CD14-positive monocyte (primary cell): ENCODE results near the gene RASL11B. TPM values are rescaled to one million over a fixed set of nuclear protein-coding genes. Genes with fewer than 3 reads are reported as not detected.

Experiments used
- DNase-seq, 3 donors: peaks; one replicate each; pipeline ENCODE4 v3.0.0-alpha.2; 2011 to 2022
- H2AFZ ChIP-seq: 2 replicates; pipeline ENCODE4 v1.6.0; 2012; ENCODE audit warnings: mild to moderate bottlenecking, low read depth, low read length, inconsistent platforms; ENCODE audit not compliant: insufficient read depth, poor library complexity, severe bottlenecking
- H3K27ac ChIP-seq, 2 donors: 1 replicate in 1 of 2; 2 replicates in 1 of 2; pipeline ENCODE4 v1.5.1; 2012 to 2013; ENCODE audit warnings: low read length in 2 of 2, control low read depth in 1 of 2, inconsistent platforms in 1 of 2, low read depth in 1 of 2, mild to moderate bottlenecking in 1 of 2
- H3K27me3 ChIP-seq, 2 donors: one replicate each; pipeline versions ENCODE4 v1.6.0 to v1.6.1; 2011 to 2013; ENCODE audit warnings: low read length in 2 of 2; ENCODE audit not compliant: control insufficient read depth in 2 of 2, insufficient read depth in 2 of 2
- H3K36me3 ChIP-seq, 2 donors: replicated peaks in 1 of 2; 1 replicate in 1 of 2; 2 replicates in 1 of 2; pipeline versions ENCODE4 v1.5.1 to v1.6.1; 2012 to 2013; ENCODE audit warnings: low read length in 2 of 2, control low read depth in 1 of 2, inconsistent platforms in 1 of 2, mild to moderate bottlenecking in 1 of 2; ENCODE audit not compliant: insufficient read depth in 2 of 2, control insufficient read depth in 1 of 2
- H3K4me1 ChIP-seq, 2 donors: 1 replicate in 1 of 2; 2 replicates in 1 of 2; pipeline versions ENCODE4 v1.5.1 to v1.6.1; 2012 to 2013; ENCODE audit warnings: low read length in 2 of 2, control low read depth in 1 of 2, inconsistent platforms in 1 of 2, mild to moderate bottlenecking in 1 of 2, moderate library complexity in 1 of 2; ENCODE audit not compliant: insufficient read depth in 2 of 2, control insufficient read depth in 1 of 2
- H3K4me2 ChIP-seq: replicated peaks from 2 replicates; pipeline ENCODE3; 2012; ENCODE audit warnings: low read length, moderate library complexity, mild to moderate bottlenecking; ENCODE audit not compliant: poor library complexity, severe bottlenecking; ENCODE audit errors: extremely low read depth
- H3K4me3 ChIP-seq, 3 experiments: fragments of 200-600 bp in 1 of 3; sonication (generic) in 1 of 3; replicated peaks in 1 of 3; 1 replicate in 2 of 3; 2 replicates in 1 of 3; pipeline ENCODE4 v1.5.1; 2011 to 2013; ENCODE audit warnings: low read length in 3 of 3, mild to moderate bottlenecking in 3 of 3, control low read depth in 2 of 3, low read depth in 2 of 3, inconsistent platforms in 1 of 3, moderate library complexity in 1 of 3
- H3K79me2 ChIP-seq: 2 replicates; pipeline ENCODE4 v1.6.0; 2012; ENCODE audit warnings: mild to moderate bottlenecking, control low read depth, inconsistent platforms, low read length, moderate library complexity; ENCODE audit not compliant: insufficient read depth
- H3K9ac ChIP-seq: 2 replicates; pipeline ENCODE4 v1.6.0; 2017; ENCODE audit warnings: low read length, mild to moderate bottlenecking; ENCODE audit not compliant: insufficient read depth, poor library complexity, severe bottlenecking
- H3K9me3 ChIP-seq, 2 donors: replicated peaks in 1 of 2; 1 replicate in 1 of 2; 2 replicates in 1 of 2; pipeline versions ENCODE4 v1.5.1 to v1.6.1; 2012 to 2013; ENCODE audit warnings: low read length in 2 of 2, control low read depth in 1 of 2; ENCODE audit not compliant: control insufficient read depth in 1 of 2, insufficient read depth in 1 of 2
- H4K20me1 ChIP-seq: 2 replicates; pipeline ENCODE4 v1.6.0; 2012; ENCODE audit warnings: mild to moderate bottlenecking, low read length, control low read depth, moderate library complexity; ENCODE audit not compliant: insufficient read depth
- H3K27ac Mint-ChIP-seq, 7 donors: one replicate each; pipeline ENCODE4 v1.8.0; 2020; ENCODE audit warnings: mild to moderate bottlenecking in 7 of 7, mixed read lengths in 7 of 7, moderate library complexity in 6 of 7, inconsistent platforms in 2 of 7
- H3K27me3 Mint-ChIP-seq, 3 donors: one replicate each; pipeline ENCODE4 v1.8.0; 2021 to 2022; ENCODE audit warnings: low read depth in 3 of 3, mild to moderate bottlenecking in 3 of 3, mixed read lengths in 3 of 3, moderate library complexity in 3 of 3, inconsistent platforms in 1 of 3
- H3K36me3 Mint-ChIP-seq, 2 donors: one replicate each; pipeline ENCODE4 v1.8.0; 2020; ENCODE audit warnings: mixed read lengths in 2 of 2, inconsistent platforms in 1 of 2, mild to moderate bottlenecking in 1 of 2
- H3K4me1 Mint-ChIP-seq: one replicate; pipeline ENCODE4 v1.8.0; 2020; ENCODE audit warnings: mild to moderate bottlenecking, mixed read lengths
- H3K4me3 Mint-ChIP-seq, 2 donors: one replicate each; pipeline ENCODE4 v1.8.0; 2020; ENCODE audit warnings: mild to moderate bottlenecking in 2 of 2, mixed read lengths in 2 of 2, moderate library complexity in 1 of 2
- H3K9me3 Mint-ChIP-seq, 7 donors: one replicate each; pipeline ENCODE4 v1.8.0; 2020 to 2022; ENCODE audit warnings: mixed read lengths in 7 of 7, mild to moderate bottlenecking in 6 of 7, moderate library complexity in 6 of 7, inconsistent platforms in 2 of 7
- WGBS: methylation state at CpG from one replicate; pipeline ENCODE4 v1.1.5; 2013; ENCODE audit warnings: missing lambda C conversion rate; ENCODE audit not compliant: insufficient coverage; 5-methylcytosine and 5-hydroxymethylcytosine counted together
- intact Hi-C, 2 donors: fragments of 100-400 bp; cut with micrococcal nuclease; formaldehyde crosslinking; loops; one replicate each; pipeline versions ENCODE4 v1.15.0 to v1.15.1; 2023
- polyA plus RNA-seq, 3 donors: library from polyadenylated mRNA; depleted of rRNA in 1 of 3; unstranded in 2 of 3; stranded (reverse) in 1 of 3; fragments of 300-500 nt in 2 of 3; fragments of >200 nt in 1 of 3; fragmentation: Illumina TruSeq in 2 of 3; gene quantifications; 1 replicate in 2 of 3; 2 replicates in 1 of 3; pipeline ENCODE4 v1.2.3, GENCODE V29; 2012 to 2021
- TF ChIP-seq, protein P1 (sequence below): fragments of 200-600 bp; IDR thresholded peaks from one replicate; pipeline ENCODE4 v1.8.0; 2022; ENCODE audit warnings: antibody characterized with exemption, mild to moderate bottlenecking

Gene RASL11B
- polyA plus RNA-seq, 3 donors: not detected

GRCh38 chr4:52907510-52907909 lies 45.4 kb downstream of the RASL11B start:
- Histone ChIP-seq H3K27me3 (no peaks in the 10 kb centered on the region), H3K79me2 (no peaks in the 10 kb centered on the region), H3K4me1 (no peaks in the 10 kb centered on the region), H2AFZ (no peak overlapping the region), H3K27ac (no peak overlapping the region), H3K4me2 (no peak overlapping the region), H3K9me3 (no peaks in the 10 kb centered on the region), H3K9ac (no peak overlapping the region), H3K4me3 (no peak overlapping the region), H3K36me3 (no peaks in the 10 kb centered on the region), H4K20me1 (no peaks in the 10 kb centered on the region)
- intact Hi-C loops: no loop called here
- Mint-ChIP-seq H3K36me3 (peaks cover 8 to 14% of the 10 kb centered on the region in 2 donors), H3K27me3 (peaks cover 0 to 2% (median 0%) of the 10 kb centered on the region in 3 donors), H3K4me3 (no peak overlapping the region), H3K27ac (no peak overlapping the region), H3K9me3 (peaks cover 0 to 3% (median 1%) of the 10 kb centered on the region in 7 donors), H3K4me1 (no peaks in the 10 kb centered on the region)
- no peak for DNase-seq
- 100% methylated on average over 1 of the region's 2 CpGs for WGBS
- TF ChIP-seq, protein P1, sequence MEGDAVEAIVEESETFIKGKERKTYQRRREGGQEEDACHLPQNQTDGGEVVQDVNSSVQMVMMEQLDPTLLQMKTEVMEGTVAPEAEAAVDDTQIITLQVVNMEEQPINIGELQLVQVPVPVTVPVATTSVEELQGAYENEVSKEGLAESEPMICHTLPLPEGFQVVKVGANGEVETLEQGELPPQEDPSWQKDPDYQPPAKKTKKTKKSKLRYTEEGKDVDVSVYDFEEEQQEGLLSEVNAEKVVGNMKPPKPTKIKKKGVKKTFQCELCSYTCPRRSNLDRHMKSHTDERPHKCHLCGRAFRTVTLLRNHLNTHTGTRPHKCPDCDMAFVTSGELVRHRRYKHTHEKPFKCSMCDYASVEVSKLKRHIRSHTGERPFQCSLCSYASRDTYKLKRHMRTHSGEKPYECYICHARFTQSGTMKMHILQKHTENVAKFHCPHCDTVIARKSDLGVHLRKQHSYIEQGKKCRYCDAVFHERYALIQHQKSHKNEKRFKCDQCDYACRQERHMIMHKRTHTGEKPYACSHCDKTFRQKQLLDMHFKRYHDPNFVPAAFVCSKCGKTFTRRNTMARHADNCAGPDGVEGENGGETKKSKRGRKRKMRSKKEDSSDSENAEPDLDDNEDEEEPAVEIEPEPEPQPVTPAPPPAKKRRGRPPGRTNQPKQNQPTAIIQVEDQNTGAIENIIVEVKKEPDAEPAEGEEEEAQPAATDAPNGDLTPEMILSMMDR: no peak

GRCh38 chr4:52910115-52910514 lies 48.0 kb downstream of the RASL11B start:
- Histone ChIP-seq H3K4me3 (no peak overlapping the region), H3K27ac (no peak overlapping the region), H3K4me2 (no peak overlapping the region), H3K9ac (no peak overlapping the region), H3K9me3 (no peaks in the 10 kb centered on the region), H3K27me3 (no peaks in the 10 kb centered on the region), H2AFZ (no peak overlapping the region), H3K36me3 (no peaks in the 10 kb centered on the region), H3K4me1 (no peaks in the 10 kb centered on the region), H4K20me1 (no peaks in the 10 kb centered on the region), H3K79me2 (no peaks in the 10 kb centered on the region)
- Mint-ChIP-seq H3K4me1 (no peaks in the 10 kb centered on the region), H3K27ac (no peak overlapping the region), H3K36me3 (peaks cover 5 to 11% of the 10 kb centered on the region in 2 donors), H3K27me3 (no peaks in the 10 kb centered on the region), H3K9me3 (peaks cover 0 to 3% (median 0%) of the 10 kb centered on the region in 7 donors), H3K4me3 (no peak overlapping the region)
- DNase-seq: no peak
- TF ChIP-seq, protein P1: no peak
- intact Hi-C loops: no loop called here
